ENCODE measurements around the gene BAMBI.
"Not testable (repeated sequence)": the region's sequence is repeated elsewhere in the genome, so short reads cannot be mapped to it uniquely, and the experiment has no call there.

The BAMBI gene, protein sequence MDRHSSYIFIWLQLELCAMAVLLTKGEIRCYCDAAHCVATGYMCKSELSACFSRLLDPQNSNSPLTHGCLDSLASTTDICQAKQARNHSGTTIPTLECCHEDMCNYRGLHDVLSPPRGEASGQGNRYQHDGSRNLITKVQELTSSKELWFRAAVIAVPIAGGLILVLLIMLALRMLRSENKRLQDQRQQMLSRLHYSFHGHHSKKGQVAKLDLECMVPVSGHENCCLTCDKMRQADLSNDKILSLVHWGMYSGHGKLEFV

DNA sequence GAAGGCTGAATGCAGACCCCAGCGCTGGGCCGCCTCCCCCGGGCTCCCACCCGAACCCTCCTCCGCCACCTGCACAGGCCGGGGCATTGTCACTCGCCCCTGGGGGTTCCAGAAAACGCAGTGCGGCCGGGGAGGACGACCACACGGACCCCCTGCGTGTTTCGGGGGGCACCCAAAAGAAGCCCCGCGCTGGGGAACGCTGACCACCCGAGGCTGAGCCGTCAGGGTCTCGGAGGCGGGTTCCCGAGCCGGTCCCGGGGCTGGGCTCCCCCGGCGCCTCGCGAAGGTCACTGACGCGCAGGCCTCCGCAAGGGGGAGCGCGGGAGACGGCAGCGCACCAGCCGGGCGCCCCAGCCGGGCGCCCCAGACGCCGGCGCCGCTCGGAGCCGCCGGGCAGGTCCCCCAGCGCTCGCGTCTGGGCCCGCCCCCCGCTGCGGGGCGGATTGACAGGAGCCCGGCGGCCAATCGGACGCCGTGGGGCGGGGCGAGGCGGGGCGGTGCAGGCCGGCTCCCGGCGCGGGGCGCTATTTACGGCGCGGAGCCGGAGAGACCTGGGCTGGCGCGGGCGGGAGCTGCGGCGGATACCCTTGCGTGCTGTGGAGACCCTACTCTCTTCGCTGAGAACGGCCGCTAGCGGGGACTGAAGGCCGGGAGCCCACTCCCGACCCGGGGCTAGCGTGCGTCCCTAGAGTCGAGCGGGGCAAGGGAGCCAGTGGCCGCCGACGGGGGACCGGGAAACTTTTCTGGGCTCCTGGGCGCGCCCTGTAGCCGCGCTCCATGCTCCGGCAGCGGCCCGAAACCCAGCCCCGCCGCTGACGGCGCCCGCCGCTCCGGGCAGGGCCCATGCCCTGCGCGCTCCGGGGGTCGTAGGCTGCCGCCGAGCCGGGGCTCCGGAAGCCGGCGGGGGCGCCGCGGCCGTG is at the start of gene BAMBI:
TSS of gene BAMBI (plus strand) at position 554 of the 920 bp plus-strand sequence. CDS start 377 bp downstream, outside the sequence.
- DNase-seq: peak; percentile 82

DNA sequence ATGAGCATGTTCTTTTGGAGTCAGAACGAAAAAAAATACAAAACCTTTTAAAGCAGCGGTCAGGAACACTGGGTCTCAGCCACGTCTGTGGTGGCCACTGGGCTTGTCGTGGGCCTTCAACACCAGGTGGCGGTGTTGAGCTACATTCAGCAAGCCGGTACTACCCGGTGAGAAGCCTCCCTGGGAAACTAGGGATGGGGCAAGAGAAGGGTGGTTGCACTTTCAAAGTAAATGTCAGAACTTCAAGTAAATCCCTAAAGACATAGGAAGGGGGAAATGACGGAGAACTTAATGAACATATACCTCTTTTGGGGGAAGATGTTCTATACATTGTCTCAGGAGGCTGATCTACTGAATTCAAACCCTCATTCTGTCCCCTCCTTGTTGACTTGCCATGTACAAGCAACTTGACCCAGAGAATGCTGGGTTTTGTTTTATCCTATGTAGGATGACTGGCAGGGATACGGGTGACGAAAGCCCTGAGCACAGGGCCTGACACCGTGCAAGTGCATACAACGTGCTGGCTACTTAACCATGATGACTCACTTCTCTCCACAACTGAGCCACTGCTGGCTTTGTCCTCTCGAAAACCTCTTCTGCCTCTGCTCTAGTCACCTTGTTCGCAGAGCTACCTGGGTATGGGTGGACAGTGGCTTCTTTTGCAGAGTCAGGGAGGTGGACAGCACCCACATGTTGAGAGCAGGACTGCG is 49.0 kb upstream of the BAMBI start:
- DNase-seq: peak; percentile 62

DNA sequence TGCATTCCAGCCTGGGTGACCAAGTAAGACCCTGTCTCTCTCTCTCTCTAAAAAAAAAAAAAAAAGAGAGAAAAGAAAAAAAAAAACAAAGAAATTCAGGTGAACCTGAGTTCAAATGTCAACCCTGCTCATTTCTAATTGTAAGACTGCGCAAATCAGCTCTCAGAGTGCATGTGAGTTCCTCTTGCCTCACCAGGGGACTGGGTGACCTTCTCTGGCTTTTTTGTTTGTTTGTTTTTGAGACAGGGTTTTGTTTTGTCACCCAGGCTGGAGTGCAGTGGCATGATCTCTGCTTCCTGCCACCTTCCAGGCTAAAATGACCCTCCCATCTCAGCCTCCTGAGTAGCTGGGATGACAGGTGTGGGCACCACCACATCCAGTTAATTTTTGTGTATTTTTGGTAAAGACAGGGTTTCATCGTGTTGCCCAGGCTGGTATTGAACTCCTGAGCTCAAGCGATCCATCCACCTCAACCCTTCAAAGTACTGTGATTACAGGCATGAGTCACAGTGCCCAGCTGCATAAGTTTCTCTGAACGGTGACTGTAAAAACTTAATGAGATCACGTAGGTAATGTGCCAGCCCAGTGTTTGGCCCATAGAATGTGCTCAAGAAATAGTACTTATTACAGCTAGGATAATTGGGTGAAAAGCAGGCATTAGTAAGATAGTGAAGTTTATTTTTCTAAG is 45.3 kb upstream of the BAMBI start:
- DNase-seq: no peak

DNA sequence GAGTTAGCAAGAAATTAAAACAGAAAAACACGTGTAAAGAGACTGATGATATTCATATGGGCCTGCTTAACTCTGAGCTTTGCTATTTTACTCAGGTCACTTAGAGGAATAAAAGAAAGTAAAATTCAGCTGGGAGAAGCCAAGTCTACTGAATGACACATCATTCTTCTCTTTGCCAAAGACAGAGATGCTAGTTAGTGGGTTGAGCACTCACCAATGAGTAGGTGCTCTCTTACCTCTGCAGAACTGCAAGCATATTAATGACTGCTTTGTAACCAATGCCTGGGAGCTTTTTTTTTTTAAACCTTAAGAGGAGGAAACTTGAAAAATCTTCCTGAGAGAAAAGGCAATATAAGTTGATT is 44.8 kb upstream of the BAMBI start:
- no peak for DNase-seq

DNA sequence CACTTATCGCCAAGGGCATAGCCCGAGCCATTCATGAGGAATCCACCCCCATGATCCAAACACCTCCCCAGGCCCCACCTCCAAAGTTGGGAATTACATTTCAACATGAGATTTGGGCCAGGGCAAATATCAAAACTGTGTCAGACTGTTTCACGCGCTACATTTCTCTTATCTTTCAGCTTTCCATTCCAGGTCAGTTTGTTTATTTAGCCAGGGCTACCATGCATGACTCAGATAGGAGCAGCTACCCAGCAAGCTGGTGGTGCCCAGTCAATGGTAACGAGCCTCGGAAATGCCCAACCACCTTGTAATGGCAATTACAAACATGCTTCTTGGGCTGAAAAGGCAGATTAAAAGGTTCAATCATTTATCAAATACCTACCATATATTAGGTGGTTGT is 43.6 kb upstream of the BAMBI start:
- DNase-seq: no peak

DNA sequence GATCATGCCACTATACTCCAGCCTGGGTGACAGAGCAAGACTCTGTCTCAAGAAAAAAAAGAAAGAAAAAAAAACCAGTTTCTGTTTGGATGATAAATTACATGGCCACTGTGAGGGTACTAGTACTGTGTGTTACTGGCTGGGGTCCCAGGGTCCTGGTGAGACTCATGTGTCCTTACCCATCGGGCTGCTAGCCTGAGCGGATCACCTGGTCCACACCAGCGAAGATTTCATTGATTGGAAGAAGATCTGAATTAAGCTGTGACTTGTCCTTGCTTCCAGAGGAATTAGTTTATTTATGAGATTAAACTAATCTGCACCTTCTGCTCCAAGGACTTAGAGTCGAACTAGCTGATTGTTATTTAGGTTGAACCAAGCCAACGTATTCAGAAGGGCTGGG is 40.0 kb upstream of the BAMBI start:
- no peak for DNase-seq

DNA sequence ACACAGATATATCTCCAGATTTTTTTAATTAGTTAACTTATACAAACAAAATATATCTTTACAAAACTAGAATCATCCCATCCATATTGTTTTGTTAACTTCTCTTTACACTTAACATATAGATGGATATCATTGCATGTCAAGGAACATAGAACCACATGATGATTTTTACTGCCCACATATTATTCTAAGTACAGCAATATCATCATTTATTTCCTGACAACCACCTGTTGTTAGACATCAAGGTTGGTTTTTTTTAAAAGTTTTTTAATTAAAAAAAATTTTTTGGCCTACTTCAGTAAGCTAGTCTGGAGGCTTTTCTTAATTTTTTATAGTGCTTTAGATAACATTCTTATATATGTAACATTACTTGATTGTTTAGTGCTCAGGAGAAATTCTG is 38.9 kb upstream of the BAMBI start:
- DNase-seq: no peak

DNA sequence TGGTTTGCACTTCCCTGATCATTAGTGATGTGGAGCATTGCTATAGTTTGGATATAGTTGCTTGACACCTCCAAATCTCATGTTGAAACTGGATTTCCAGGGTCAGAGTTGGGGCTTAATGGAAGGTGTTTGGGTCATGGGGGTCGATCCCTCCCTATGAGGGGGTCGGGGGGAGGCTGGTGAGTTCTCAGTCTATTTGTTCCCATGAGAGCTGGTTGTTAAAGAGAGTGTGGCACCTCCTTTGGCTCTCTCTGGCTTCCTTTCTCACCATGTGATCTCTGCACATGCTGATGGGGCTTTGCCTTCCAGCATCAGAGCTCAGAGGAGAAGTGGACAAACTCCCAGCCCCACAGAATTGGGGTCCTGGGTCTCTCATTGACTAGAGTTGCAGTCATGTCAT is 36.8 kb upstream of the BAMBI start:
- DNase-seq: no peak

DNA sequence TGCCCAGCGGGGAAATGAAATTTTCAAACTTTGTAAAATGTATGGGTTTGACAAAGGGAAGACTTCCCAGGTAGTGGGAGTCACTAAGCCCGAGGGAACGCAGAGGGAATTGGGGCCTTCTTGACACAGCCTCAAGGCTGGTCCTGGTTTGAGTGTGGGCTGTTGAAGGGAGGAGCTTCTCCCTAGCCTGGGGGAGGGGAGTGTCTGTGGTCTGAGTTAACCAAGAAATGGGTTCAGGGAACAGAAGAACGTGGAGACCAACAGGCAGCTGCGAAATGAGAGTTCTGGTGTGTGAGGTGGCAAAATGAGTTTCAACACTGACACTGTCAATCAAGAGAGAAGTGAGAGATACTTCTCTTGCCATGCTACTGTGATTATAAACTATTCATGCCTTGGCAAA is 32.7 kb upstream of the BAMBI start:
- DNase-seq: no peak

DNA sequence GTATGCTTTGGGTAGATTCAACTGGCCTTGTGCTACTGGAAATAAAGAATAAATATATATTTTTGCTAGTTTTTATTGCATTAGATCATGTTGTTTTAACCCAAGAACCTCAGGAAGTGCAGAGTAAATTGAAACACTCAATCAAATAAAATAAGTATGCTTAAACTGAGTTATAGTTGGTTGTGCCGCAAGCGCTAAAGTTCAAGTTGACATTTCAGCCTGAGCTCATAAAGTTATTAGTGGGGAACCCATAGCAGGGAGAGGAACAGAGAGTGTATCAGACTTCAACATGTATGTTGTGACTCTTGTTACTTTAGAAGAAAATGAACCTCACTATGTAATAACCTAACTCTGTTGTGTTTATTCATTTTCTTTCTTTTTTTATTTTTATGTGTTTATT is 25.2 kb upstream of the BAMBI start:
- DNase-seq: no peak

DNA sequence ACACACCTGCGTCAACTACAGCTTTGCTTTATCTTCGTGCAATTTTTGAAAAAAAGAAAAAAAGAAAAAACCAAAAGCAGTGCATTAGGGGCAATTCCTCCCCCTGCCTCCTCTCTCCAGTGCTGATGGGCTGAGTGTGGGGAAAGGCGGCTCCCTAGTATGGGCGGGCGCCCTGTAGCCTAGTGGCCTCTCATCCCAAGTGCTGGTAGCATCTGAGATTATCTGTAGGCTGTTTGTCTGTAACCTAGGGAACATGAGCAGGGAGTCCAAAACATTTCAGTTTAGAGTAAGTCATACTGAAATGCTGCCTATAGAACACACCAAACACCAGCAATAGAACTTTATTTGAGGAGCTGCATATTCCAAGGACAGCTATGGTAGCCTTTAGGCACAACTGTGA is 24.6 kb upstream of the BAMBI start:
- DNase-seq: no peak

DNA sequence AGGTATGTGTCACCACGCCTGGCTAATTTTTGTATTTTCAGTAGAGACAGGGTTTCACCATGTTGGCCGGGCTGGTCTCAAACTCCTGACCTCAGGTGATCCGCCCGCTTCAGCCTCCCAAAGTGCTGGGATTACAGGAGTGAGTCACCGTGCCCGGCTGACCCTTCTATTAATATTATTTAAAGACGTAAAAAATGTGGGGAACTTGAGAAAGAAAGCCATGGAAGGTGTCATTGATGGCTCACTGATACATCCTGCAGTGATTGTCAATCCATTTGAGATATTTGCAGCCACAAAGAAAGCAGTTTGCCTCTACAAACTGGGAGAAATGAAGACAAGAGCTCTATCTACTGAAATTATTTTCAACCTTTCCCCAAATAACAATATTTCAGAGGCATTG is 18.5 kb upstream of the BAMBI start:
- DNase-seq: not testable (repeated sequence)

DNA sequence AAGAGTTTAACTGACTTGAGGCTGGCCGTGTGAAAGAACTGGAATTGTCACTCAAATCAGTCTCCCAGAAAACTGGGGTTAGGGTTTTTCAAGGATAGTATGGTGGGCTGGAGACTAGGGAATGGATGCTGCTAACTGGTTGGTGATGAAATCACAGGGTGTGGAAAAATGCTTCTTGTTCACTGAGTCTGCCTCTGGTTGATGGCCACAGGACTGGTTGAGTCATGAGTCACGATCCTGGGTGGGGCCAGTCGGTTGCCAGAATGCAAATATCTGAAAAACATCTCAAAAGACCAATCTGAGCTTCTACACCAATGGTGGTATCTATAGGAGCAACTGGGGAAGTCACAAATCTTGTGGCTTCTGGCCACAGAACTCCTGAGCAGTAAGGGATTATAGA is 16.3 kb upstream of the BAMBI start:
- DNase-seq: no peak

DNA sequence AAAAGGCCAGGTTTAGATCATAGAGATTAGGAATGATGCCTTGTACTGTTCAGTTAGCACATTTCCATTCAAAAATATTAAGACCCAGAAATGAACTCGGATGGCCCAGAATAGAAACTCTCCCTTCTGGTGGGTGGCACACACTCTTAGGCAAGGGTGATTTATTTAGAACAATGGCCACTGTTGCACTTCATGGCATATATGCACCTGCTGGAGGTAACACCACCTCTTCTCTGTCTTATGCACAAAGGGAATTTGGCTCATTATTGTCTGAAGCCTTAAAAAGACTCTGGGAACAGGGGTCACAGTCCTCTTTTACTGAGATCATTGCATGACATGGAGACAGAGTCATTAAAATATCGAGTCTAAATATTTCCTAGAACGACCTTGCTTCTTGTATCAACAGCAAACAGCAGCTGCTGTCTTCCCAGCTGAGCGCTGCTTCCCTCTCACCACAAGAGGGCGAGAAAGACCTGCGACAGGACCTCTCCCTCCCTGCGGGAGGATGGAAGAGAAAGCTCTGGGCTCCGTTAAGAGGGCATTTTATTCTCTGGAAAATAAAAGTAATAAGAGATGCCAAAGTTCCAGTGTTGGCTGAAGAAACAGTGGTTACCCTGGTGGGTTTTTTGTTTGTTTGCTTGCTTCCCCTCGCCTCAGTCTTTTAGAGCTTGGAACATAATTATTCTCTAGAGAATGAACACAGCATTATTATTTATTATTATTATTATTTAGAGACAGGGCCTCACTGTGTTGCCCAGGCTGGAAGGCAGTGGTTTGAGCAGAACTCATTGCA is 13.5 kb upstream of the BAMBI start:
- peak; percentile 60 for DNase-seq

DNA sequence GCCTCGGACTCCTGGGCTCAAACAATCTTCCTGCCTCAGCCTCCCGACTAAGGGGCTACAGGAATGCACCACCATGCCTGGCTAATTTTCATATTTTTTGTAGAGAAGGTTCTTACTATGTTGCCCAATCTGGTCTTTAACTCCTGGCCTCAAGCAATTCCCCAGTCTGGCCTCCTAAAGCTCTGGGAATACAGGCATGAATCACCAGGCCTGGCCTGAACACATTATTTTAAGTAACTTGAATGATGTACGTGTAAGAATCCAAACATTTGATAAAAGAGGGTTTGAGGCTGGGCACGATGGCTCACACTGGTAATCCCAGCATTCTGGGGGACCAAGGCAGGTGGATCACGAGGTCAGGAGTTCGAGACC is 13.0 kb upstream of the BAMBI start:
- DNase-seq: no peak

DNA sequence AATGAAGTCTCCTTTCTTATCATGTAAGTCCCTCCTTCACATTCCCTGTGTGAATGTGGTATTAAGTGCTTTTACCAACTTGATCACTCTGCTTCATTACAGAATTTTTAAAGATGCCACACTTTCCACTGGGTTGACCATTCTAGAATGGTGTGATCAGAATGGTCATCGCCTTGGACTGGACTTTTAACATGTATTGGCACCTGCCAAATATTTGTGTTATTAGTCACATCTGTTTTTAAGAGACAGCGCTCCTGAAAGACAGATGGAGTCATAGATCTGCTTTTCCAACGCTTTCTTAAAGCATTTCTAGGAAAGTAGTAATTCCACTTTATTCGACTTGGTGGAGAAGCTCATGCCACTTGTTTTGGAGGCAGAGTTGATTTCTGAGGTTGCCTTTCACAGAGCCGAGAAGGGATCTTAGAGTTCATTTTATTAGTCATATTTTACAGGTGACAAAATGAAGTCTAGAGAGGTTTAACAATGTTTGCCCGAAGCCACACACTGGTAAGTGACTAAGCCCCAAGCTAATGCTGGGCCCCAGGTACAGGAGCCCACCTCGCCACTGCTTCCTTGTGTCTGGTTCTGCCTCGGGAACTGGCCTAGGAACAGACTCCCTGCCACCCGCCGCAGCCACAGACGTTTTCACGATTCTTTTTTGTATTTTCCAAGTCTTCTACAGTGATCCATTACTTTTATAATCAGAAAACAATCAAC is 10.4 kb upstream of the BAMBI start:
- DNase-seq: no peak

DNA sequence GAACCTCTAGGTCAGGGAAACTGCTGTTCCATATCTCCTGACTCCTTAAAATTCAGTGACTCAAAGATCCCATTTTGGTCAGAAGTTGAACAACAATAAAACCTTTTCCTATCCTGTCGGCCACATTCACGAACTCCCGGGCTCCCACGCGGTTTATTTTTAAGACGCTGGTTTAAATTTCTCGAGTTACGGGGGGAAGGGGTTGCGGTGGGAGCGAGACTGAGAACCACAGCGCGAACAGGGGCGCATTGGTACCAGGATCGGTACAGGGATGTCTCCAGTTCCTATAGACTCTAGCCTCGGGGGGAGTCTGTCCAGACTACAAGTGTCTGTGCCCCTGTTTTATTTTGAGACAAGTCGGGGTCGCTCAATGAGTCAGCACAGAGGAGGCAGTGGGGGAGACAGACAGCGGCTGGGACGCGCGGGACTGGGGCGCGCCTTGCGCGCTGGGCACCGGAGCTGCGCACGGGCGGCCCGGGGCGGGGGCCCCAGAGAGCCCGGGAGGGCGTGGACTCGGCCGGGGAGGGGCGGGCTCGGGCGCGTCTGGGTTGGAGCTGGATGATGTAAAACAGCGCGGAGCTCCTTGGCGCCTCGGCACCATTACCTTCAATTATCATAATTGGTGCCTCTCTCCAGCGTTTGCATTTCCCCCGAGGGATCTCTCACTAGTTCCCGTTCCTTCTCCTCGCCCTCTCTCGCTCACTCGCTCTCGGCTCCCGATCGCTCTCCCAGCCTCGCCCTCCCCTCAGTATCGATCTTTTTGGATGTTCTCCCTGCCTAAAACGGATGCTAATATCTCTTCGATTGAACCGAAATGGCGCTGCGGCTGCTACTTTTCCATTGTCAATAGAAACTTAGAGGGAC is 8.7 kb upstream of the BAMBI start:
- peak; percentile 12 for DNase-seq

DNA sequence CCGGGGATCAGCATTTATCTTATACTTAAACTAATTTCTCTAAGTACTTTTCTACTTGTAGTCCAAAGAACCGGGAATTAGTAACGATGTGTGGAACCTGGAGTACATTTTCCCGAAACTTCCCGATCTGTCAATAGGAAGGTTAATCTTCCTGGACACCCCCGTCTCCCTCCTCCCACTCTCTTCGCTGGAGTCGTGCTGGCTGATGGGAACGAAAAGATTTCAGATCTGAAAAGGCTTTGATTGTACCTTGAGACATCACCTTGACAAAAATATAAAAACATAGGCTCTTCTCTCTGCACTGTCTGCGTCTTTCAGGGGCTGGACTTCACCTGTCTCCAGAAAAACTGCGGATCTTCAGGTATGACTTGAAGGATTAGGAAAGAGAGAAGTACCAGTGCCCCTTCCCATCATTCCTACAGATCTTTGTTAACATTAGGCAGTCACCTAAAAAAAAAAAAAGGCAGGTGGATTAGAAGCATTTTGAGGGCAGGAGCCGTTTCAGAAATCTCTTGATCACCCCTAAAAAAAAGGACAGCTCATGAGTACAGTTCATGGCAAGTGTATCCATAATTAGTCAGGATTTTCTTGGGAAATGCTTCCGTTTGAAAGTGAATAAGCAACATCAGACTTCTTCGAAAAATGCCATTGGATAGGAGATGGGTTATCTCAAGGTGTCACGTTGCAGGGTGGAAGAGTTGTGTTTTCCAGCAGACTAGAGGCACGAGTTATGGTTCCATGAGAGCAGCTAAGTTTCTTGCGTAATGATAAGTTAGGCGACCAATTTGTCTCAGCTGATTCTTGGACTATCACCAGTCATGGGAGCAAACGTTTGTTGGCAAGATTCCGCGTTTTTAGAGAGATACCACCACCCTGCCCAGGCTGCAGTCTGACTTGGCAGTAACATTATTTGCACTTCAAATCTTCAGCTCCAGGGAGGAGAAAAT is 7.8 kb upstream of the BAMBI start:
- no peak for DNase-seq

DNA sequence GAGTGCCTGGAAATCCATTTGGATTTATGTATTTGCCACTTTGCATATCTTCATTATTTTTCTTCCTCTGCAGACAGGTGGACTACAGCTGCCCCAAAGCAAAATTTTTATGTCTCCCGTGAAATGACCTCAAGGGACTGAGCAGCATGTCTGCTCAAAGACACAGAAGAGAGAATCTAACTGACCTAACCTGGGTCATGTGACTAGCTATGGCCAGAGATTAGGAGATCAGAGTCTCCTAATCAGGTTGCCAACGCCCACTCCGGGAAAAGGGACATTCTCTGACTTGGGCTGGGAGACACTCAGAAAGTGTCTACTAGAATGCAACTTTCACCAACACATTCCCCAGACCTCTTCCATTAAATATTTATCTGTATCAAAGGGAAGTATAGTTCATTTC is 2.5 kb upstream of the BAMBI start:
- no peak for DNase-seq

Measured in activated gamma-delta T cell treated with Interleukin-2 at 50 U/mL for 16 hours (primary cell).